Measurements from ENCODE around the gene ABCA2.

- TF ChIP-seq NR2F2 (IDR thresholded peaks at IDR 0.05): no peak
- no peak for TF ChIP-seq CTCF (IDR thresholded peaks at IDR 0.05; ENCODE audit: low read depth, low read length, missing input control)
- TF ChIP-seq YY1 (IDR thresholded peaks at IDR 0.05): no peak
- TF ChIP-seq GABPA (IDR thresholded peaks at IDR 0.05 in 1 of 2, conservative IDR thresholded peaks at IDR 0.05 in 1 of 2): no peak
- TF ChIP-seq SP1 (IDR thresholded peaks at IDR 0.05): no peak
- TF ChIP-seq TAF1 (conservative IDR thresholded peaks at IDR 0.05): no peak
- no peak for TF ChIP-seq RXRA (IDR thresholded peaks at IDR 0.05)
- TF ChIP-seq REST (IDR thresholded peaks at IDR 0.05): no peak
Observed at GRCh38 chr9:136960938-136961275, 67.1 kb downstream of the ABCA2 start.

Measured in liver (tissue), 3 donors.